HG03442 (cell line): ENCODE data around the gene CELF6.

Source experiments
- ATAC-seq: cut with Tn5 transposase; IDR thresholded peaks from one replicate; pipeline ENCODE4 v1.9.1; 2021; ENCODE audit warnings: mild to moderate bottlenecking, moderate library complexity; ENCODE audit not compliant: unreplicated experiment

Gene CELF6

DNA sequence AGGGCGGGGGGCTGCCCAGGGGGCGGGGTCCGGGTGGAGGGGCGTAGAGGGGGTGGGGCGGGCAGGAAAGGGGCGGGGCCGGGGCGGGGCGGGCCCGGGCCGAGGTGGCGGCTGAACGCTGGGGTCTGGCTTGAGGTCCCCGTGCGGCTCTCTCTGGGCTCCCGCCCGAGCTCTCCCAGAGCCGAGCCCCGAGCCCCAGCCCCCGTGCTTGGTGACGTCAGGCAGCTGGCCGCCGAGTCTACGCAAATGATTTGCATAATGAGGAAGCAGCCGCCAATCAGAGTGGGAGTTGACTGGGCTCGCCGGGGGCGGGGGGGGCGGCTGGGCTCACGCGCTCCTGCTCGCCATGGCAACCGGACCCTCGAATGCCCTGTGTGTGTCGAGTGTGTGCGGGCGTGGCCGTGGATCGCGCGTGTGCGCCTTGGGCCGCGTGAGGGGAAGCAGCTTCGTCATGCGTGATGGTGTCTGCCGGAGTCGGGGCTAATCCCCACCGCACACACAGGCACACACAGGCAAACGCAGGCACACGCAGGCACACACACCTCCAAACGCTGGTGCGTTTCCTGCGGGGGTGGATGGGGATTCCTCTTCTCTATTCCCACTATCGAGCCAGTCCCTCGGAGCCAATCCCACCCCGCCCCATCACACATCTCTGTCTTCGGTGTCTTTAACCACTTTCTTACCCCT lies at the start of gene CELF6:
Gene CELF6, minus strand, starts transcription at position 173 of the 687 bp plus-strand sequence. CDS start 283 bp downstream, outside the sequence.
- ATAC-seq: no peak

DNA sequence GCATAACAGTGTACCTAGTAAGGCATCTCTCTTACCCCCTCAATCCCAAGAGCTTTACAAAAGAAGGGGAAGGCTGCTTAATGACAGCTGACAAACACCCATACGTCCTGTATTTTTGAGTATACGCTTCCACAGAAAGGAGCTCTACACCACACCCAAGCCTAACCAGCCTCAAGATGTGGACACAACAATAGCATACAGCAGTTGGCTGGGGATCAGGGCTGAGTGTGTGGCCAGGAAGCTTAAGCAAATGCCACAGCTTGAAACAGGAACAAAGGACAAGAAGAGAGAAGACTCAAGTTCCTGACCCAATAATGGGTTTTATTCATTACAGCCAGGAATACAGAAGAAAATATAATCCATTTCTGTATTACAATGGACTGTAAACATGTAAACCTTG lies 48.9 kb upstream of the CELF6 start:
- no peak for ATAC-seq

DNA sequence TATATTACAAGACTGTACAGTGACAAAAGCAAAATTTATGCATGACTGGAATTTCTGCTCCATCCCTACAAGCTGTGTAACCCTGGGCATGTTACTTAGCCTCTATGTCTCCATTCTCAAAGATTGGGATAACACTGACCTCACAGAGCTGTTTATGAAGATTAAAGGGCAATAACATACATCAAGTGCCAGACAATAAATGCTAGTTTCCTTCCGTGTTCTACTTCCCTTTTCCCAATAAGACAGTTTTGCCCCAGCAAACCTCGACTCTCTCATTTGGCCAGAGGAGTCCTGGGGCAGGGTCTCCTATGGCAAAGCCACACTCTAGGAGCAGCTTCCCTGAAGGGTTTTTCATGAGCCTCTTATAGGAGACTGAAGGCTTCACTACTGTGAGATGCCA lies 48.4 kb upstream of the CELF6 start:
- no peak for ATAC-seq

DNA sequence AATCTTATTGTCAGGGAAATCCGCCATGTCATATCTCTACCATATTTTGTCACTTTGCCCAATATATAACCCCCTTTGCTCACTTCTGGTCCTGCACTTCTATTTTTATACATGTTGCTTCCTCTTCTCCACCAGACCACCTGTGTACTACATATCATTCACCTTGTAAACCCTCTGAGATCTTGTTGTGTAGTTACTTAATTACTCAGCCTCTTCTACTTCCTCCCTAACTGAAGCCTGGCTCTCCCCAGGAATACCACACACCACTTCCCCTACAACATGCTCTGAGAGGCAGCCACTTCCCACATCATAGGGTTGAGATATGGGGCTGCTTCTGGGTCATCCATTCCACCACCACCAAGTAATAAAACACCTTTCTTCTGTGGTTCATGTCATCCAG lies 45.9 kb upstream of the CELF6 start:
- ATAC-seq: peak; percentile 69

DNA sequence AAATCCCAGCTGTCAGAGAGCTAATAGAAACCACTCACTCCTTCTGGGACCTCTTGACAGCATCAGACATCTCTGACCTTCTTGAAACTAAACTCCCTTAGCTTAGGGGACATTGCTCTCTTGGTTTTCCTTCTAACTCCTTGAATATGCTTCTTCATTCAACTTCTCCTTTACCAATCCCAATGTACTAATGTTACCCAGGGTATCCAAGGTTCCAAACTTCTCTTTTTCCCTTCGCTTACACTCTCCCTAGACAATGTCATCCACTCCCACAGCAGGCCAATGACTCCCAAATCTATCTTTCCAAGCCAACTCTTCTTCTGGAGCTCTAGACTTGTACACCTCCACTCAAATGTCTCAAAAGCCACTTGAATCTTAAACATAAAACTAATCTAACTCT lies 41.2 kb upstream of the CELF6 start:
- no peak for ATAC-seq

DNA sequence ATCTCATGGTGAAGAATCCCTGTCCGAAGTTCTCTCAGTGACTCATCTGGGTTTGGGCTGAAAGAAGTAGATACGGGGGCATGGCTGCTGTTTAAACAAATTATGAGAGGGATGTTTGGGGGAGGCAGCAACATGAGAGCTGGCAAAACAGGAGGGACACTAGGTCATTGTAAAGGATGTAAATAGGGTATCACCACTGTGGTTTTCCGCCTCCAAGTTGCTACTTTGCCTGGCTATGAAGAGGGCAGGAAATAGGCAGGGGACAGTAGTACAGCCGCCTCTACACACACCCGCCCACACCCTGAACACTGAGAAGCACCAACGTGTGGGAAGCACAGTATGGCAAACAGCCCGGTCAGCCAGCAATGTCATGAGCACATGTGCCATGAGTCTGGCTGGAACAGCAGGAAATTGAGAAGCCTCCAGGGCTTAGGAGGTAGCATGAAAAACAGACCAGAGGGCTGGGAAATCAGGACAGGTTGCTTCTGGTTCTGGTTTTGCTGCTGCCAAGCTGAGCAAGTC lies 38.8 kb upstream of the CELF6 start:
- ATAC-seq: peak; percentile 52

DNA sequence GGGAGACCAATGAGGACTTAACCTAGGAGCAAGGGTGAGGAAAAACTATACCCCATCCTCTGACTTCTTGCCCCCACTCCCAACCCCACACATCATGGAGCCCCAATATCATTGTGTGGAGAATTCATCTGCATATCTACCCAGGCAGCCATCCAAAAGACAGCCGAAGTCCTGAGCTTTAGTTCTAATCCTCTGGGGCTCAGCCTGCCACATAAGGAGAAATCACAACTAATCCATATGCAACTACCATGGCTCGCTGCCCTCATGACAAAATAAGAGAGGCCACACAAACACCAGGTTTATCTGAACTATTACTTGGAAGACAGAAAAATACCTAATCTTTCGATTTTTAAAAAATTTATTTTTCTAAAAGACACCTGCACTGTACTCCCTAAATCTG lies 38.2 kb upstream of the CELF6 start:
- no peak for ATAC-seq

DNA sequence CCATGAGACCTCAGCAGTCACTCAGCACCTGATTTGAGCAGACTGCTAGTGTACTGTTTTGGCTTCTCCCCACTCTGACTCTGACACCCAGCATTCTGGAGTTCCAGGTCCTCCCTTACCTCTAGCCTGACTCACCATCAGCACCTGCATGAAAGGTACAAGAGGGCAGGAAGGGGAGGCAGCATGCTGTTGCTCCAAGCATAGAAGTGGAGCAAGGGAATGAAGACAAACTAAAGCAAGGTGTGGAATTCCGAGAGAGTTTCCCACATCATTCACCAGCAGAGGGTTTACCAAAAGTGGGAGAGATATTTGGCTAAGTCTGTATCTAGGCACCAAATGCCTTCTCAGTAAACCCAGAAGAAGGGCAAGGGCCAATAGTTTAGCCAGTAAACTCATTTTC lies 34.5 kb upstream of the CELF6 start:
- ATAC-seq: no peak

DNA sequence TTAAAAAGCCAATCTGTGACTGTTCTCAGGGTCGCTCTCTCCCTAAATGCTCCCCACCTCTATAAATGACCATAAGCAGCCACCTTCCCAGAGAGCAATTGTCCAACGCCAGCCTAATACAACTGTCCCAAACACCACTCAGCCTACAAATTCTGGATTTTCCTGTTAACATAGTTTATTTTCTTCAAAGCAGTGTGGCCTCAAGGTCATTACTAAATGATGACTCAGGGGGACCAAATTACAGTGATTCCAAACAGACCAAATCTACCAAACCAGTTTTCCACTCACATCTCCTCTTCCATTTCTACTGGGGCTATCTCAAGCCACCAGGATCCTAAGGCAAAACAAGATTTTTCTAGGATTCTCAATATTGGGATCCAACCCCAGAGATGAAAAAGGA lies 33.3 kb upstream of the CELF6 start:
- no peak for ATAC-seq

DNA sequence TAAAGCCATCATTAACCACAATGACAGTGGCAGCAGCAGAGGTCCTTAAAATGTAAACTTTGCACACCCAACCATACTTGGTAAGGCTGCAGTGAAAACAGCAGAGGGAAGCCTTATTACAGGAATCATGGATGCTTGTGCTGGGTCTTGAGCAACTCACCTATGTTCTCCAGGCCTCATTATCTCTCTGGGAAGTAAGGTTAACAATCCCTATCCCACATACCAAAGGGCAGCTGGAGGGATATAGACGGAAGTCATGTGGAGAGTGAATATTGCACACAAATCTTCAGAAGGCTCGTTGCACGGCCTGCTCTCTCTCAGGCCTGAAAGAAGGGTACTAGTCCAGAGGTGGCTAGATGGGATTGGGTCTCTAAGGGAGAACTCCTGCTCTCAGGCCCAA lies 25.8 kb upstream of the CELF6 start:
- no peak for ATAC-seq

DNA sequence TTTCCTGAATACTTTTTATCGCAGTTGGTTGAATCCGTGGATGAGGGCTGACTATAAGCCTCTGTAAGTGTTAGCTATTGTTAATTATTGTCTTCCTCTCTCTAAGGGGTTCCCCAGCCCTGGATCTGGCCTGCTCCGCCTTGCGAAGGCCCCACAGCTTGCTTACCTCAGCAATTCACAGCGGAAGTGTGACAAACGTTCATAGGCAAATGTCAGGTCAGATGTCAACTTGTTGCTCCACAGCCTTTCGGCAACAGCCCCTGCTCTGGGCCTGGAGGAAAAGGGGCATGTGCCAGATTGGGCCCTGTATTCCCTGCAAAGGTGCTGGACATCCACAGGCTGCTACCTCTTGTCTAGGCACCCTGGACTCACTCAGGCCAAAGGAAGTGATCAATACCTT lies 25.3 kb upstream of the CELF6 start:
- ATAC-seq: no peak

DNA sequence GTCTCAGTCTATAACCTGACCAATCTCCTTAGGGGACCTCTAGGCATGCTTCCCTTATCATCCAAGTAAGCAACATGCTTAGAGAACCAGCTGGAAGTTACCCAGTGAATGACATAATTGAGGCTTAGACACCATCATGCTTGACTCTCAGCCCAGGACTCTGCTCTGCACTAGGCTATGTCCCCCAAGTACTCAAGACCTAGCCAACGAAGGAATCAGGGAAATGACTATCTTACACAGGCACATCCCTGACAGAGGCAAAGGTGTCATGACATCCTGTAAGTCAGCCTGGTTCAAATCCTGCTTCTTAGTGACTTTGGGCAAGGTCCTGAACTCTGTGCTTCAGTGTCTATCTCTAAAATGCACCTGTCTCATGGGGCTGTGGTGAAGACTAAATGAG lies 24.6 kb upstream of the CELF6 start:
- ATAC-seq: no peak

DNA sequence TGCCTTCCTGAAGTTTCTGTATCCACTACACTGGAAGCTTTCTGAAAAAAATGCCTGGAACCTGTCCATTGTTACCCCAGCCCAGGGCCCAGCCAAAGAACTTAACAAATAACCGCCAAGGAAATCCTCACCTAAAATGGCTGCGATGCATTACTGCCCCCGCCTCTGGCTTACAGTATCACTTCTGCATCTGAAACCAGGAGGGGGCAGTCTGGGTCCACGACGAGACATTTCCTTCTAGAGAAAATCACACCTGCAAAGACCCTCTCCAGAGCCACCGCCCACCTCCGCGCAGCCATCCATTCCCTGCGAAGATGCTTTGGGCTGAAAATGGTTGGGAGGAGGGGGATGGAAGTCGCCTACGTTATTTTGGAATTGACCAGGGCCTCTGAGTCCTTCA lies 22.4 kb upstream of the CELF6 start:
- no peak for ATAC-seq

DNA sequence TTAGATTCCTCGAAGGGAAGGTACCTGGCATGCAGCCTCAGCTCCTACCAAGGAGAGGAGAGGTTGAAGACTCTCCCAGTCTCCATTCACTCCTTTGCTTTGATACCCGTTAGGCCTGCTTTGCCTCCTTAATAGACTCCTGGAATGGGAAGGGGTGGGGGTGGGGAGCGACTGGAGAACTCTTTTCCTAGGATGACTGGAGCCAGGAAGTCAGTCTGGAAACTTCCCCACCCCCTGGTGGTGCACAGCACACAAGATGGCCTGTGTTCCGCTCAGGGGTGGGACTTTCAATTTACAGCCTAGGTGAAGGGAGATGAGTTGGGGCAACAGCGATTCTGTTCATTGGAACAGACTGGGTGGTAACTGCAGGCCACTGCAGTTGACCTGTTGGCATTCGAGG lies 21.4 kb upstream of the CELF6 start:
- ATAC-seq: no peak

DNA sequence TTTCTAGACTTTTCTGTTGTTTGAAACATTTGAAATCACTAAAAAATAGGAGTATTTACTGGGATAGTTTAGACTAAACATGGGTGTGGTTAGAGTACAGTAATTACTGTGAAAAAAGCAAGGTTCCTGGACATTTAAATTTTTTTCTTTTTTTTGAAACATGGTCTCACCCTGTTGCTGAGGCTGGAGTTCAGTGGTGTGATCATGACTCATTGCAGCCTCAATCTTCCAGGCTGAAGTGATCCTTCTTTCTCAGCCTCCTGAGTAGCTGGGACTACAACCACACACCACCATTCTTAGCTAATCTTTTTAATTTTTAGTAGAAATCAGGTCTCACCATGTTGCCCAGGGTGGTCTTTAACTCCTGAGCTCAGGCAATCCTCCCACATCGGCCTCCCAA lies 20.4 kb upstream of the CELF6 start:
- ATAC-seq: no peak

DNA sequence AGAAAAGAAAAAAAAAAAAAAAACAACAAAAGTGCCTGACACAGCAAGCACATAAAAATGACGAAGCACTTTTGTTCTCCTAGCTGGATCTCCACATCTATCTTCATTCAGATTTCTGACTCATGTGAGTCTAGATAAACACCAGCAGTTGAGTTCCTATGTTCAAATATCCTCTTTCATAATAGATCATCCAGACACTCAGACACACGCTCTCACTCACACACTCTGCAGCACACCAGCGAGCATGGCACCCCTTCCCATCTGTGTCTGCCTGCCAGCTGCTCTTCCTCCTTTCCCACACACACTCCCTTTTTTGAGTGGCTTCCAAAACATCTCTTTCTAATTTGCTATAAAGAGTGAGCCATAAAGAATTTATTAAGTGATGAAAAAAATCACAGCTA lies 19.8 kb upstream of the CELF6 start:
- no peak for ATAC-seq

DNA sequence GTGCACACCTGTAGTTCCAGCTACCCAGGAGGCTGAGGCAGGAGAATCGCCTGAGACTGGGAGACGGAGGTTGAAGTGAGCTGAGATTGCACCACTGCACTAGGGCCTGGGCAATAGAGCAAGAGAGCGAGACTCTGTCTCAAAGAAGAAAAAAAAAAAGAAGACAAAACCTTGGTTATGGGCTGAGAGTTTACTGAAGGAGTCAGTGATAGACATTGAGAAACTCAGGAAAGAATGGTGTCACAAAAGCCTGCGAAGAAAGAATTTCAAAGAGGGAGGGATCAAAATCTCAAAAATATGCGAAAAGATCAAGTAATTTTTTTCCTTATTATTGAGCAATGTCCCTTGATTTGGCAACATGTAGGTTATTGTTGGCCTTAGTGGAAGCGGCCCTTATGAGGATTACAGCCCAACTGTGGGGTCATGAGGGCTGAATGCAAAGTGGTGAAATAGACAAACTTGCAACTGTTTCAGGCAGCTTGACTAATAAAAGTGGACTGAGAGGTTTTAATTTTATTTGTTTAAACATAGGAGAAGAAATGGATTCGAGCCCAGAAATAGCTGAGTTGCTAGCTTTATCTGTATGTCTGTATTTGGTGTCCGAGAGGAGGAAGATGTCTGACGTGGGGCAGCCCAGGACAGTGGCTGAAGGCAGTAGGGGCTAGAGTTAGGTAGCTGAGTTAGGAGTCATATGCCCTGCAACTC lies 18.8 kb upstream of the CELF6 start:
- ATAC-seq: no peak

DNA sequence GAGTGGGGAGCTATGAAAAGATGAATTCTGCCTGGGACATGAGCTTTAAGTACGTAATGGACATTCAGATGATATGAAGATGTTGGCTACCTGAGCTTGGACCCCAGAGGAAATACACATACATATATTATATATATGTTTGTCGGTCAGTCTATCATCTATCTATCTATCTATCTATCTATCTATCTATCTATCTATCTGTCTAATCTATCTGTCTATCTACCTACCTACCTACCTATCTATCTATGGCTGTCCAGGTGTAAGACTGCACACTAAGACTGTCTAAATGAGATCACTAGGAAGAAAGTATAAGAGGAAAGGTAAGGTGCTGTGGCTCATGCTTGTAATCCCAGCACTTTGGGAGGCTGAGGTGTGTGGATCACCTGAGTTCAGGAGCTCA lies 18.2 kb upstream of the CELF6 start:
- no peak for ATAC-seq

DNA sequence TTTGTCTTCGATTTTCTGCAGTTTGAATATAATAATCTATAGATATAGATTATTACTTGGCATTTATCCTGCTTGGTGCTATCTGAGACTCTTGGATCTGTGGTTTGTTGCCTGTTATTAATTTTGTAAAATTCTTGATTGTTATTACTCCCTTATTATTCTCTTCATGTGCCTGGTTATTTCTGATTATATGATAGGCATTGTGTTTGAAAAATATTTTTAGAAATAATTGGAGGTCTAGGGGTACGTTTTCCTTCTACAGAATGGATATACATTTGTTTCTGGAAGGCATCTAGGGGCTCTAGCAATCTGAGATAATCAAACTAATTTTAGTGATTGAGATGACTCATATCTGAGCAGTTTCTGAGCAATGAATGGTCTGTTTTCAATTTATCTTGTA lies 14.9 kb upstream of the CELF6 start:
- no peak for ATAC-seq

DNA sequence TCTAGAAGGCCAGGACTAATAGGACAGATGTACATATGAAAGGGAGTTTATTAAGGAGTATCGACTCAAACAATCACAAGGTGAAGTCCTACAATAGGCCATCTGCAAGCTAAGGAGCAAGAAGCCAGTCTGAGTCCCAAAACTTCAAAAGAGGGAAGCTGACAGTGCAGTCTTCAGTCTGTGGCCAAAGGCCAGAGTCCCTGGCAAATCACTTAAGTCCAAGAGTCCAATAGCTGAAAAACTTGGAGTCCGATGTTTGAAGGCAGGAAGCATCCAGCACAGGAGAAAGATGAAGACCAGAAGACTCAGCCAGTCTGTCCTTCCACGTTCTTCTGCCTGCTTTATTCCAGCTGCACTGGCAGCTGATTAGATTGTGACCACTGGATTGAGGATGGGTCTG lies 11.1 kb upstream of the CELF6 start:
- no peak for ATAC-seq

DNA sequence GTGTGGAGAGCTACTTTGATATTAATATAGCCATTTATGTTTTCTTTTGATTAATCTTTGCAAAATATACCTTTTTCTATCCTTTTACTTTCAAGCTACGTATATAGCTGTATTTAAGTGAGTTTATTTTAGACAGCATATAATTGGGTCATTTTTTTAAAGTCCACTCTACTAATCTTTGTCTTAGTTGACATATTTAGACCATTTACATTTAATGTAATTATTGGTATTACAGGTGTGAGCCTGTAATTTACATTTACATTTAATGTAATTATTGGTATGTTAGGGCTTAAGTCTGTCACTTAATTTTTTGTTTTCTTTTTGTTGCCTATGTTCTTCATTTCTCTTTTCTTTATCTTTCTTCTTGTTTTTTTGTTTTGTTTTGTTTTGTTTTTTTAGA lies 3.8 kb upstream of the CELF6 start:
- no peak for ATAC-seq

DNA sequence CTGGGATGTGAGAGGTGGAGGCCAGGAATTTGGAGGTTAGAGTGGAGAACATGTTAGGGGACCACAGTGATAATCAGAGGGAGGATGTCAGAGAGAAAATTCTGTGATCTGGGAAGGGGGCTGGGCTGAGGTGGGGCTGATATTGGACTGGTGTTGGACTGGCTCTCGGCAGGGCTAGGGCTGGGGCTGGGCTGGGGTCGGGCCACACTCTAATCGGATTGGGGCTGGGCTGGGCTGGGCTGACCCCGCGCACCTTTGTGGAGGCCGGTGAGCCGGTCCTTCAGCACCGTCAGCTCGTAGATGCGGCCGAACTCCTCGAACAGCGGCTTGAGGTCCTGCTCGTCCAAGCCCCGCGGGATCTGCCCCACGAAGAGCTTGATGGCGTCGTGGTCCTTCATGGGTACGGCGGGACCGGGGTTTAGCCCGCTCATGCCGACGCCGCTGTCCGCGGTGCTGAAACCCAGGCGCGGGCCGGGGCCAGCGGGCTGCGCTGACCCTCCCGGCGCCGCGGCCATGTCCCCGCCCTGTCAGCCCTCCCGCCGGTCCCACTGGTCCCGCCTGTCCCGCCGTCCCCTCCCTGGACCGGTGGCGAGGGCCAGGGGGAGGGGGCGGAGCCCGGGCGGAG lies 485 bp downstream of the CELF6 start:
- ATAC-seq: no peak
